Measurements from ENCODE around the gene ATL3.
"Not testable (repeated sequence)": the region's sequence is repeated elsewhere in the genome, so short reads cannot be mapped to it uniquely, and the experiment has no call there.

The ATL3 gene, protein sequence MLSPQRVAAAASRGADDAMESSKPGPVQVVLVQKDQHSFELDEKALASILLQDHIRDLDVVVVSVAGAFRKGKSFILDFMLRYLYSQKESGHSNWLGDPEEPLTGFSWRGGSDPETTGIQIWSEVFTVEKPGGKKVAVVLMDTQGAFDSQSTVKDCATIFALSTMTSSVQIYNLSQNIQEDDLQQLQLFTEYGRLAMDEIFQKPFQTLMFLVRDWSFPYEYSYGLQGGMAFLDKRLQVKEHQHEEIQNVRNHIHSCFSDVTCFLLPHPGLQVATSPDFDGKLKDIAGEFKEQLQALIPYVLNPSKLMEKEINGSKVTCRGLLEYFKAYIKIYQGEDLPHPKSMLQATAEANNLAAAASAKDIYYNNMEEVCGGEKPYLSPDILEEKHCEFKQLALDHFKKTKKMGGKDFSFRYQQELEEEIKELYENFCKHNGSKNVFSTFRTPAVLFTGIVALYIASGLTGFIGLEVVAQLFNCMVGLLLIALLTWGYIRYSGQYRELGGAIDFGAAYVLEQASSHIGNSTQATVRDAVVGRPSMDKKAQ

DNA sequence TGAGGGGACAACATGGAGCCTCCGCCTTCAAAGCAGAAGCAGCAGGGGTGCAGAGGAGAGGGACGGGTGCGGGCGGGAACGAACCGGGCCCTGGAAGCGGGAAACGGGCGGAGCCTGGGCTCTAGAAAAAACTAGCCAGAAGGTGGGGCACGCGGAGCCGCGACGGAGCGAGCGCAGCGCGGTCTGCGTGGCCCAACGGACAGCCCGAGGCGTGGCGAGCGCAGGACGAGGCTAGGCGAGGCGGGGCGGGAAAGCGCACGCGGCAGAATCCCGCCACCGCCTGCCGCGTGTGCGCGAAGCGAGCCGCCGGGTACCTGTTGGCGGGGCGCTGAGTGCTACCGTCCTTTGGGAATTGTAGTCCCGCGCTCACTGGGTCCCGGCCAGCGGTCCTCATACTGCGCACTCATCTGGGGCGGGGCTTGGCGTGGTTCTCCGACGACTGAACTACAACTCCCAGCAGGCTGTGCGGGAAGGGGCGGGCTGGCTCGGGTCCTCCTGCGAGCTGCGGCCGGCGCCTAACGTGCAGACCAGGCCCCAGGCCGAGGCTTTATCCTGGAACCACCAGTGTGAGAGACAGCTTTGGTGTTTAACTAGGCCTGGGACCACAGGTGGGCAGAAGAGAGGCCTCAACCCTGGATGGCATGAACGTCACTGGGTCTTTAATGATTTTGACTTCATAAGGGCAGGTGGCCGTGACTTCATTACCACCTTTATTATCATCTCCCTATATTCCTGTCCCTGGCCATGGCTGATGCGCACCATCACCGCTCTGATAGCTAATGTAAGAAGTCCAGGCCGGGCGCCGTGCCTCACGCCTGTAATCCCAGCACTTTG is at the start of gene ATL3:
TSS of gene ATL3 (minus strand) at position 55 of the 834 bp plus-strand sequence. CDS start at position 14, 41 bp downstream.
- DNase-seq: peak; percentile 36

DNA sequence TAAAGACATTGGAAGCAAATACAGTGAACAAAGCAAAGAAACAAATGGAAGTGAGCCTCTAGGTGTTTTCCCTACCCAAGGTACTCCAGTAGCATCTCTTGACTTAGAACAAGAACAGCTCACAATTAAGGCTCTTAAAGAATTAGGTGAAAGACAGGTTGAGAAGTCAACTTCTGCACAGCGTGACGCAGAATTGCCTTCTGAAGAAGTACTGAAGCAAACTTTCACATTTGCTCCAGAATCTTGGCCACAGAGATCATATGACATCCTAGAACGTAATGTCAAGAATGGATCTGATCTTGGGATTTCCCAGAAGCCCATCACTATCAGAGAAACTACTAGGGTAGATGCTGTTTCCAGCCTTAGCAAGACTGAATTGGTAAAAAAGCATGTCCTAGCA is 49.4 kb upstream of the ATL3 start:
- DNase-seq: no peak

DNA sequence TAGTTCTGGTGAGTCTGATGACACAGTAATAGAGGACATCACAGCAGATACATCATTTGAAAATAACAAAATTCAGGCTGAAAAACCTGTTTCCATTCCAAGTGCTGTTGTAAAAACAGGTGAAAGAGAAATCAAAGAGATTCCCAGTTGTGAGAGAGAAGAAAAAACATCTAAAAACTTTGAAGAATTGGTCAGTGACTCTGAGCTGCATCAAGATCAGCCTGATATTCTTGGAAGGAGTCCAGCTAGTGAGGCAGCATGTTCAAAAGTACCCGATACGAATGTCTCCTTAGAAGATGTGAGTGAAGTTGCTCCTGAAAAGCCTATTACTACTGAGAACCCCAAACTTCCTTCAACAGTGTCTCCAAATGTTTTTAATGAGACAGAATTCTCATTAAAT is 48.8 kb upstream of the ATL3 start:
- DNase-seq: no peak

DNA sequence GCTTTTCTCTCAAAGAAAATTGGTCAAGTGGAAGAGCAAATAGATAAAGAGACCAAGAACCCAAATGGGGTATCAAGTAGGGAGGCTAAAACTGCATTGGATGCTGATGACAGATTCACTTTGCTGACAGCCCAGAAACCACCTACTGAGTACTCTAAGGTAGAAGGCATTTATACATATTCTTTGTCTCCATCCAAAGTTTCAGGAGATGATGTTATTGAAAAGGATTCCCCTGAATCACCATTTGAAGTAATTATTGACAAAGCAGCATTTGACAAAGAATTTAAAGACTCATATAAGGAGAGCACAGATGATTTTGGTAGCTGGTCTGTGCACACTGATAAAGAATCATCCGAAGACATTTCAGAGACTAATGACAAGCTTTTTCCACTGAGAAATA is 47.8 kb upstream of the ATL3 start:
- DNase-seq: no peak

DNA sequence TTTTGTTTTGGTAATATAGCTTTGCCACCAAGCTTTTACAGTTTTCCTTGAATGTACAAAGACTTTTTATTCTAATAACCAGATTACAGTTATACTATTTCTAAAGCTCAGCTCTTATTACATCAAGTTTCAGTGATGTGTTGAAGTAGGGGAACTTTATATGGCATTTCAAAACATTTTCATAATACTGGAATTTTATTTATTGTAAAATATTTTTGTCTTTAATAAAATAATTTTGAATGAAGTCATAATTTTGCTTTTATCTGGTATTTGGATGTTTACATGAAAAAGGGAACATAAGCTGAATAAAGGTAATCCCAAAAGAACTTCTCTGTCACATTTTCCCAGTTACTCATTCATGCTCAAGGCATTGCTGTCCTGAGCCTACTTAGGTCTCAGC is 44.9 kb upstream of the ATL3 start:
- no peak for DNase-seq

DNA sequence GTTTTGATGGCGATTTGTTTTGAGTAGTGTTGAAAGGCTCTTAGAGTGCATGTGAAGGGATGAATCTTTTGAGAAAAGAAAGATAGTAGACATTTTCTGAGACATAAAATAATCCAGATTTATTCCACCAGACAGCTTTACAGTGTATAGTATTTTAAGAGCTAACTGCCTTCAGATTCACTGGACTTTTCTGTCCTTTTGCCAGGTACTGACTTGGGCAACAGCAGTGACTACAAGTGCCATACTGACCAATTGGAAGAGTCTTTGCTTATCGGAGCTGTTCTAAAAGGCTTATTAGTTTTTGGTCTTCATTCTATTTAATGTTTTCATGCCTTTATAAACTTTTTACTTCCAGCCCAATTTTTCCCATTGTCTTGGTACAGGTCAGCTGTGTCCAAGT is 42.6 kb upstream of the ATL3 start:
- no peak for DNase-seq

DNA sequence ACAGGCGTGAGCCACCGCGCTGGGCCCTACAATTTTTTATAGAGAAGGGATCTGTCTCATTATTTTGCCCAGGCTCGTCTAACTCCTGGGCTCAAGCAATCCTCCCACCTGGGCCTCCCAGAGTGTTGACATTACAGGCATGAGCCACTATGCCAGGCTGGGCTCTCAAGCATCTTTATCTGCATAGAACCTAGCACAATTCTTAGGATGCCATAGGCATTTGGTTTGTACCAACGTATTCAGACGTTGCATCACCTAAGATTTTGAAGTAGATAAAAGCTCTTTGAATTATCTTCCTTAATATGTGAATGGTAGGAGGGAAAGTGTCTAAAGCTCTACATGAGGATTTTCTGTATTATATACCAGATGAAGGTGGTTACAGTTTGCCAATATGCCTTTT is 40.7 kb upstream of the ATL3 start:
- no peak for DNase-seq

DNA sequence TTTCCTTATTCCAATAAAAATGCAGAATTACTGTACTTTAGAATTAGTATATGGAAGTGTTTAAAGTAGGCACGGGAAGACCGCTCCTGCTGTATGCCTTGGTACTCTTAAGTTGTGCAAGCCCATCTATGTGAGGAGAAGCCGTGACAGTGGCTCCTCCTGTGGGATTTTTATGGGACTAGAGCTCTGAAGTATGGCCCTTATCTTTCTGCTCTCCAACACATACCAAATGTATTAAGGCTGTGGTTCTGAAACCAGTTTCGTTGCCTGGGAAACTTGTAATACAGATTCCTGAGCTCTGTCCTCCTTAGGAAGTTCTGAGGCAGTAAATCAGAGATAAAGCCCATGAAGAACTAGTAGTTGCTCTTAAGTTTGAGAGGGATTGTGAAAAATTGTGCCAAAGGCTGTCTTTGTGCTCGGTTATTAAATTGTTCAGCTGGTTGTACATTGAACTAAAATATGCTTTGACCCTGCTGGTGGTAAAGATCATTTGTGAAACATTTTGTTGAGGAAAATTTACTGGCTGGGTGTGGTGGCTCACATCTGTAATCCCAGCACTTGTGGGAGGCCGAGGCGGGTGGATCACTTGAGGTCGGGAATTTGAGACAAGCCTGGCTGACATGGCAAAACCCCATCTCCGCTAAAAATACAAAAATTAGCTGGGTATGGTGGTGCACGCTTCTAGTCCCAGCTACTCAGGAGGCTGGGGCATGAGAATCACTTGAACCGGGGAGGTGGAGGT is 39.5 kb upstream of the ATL3 start:
- no peak for DNase-seq

DNA sequence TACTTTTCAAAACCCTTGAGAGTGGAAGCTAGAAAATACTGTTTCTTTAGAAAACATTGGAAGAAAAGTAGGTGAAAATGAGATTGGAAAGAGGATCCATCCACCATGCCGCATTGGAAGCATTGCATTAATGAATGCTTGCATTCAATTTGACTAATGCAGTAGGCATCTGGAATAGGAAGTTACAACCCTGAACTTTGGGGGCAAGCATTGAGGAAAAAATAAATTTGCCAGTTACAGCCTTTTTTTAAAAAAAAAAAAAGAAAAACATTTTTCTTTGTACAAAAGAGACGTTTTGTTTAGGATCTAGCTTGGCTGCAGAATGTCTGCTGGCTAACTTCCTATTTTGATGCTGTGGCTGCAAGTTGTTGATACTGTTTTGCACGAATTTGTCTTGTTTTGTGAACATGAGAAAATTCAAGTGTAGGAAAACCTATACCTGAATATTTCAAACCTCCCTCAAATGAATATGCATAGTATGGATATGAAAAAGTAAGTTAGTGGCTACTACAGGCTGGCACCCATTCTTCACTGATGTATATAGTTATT is 38.2 kb upstream of the ATL3 start:
- no peak for DNase-seq

DNA sequence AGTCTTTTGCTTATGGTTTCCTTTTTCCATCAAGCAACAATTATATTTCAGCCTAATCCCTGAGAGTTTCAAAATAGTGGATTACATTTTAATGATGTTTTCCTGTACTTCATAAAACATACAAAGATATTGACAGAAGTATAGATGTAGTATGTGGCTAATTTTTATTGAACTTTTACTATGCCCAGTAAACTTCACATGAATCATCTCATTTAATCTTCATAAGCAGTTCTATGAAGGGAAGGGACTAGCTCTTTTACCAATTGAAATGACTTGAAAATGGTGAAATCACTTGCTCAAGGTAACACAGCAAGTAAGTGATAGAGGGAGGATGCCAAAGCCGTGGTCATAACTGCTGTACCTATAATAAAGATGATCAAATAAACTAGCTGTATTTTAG is 37.6 kb upstream of the ATL3 start:
- DNase-seq: no peak

DNA sequence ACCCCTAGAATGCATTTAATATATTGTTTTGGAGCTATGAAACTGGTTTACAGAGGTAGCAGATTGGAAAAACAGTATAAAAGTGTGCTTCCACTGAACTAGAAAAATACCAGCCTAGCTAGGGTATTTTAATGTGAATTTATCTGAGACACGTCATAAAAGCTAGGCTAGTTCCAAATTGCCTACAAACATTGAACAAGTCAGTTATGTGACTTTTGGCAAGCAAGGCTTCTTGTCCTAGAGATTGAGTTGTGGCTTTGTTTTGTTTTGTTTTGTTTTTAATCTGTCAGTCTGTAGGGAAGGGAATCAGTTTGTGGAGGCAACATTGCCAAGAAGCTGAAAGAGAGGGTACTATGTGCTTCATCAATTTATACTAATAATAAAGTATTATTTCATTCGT is 34.4 kb upstream of the ATL3 start:
- DNase-seq: no peak

DNA sequence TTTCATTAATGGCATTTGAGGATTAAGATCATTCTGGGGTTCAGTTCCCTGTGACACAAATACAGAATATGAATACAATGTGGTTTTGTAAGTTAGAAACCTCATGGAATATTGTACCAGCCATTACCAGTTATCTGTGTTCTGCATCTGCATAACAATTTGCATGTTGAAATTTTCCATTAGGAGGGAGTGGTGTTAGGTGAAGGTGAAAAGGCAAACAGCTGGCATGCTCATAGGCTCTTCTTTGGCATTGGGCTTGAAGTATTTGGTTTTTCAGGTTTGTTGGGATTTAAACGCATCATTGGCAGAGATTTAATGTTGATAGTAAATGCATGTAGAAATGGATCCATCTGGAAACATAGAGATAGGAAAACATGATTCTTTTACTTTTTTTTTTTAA is 28.7 kb upstream of the ATL3 start:
- no peak for DNase-seq

DNA sequence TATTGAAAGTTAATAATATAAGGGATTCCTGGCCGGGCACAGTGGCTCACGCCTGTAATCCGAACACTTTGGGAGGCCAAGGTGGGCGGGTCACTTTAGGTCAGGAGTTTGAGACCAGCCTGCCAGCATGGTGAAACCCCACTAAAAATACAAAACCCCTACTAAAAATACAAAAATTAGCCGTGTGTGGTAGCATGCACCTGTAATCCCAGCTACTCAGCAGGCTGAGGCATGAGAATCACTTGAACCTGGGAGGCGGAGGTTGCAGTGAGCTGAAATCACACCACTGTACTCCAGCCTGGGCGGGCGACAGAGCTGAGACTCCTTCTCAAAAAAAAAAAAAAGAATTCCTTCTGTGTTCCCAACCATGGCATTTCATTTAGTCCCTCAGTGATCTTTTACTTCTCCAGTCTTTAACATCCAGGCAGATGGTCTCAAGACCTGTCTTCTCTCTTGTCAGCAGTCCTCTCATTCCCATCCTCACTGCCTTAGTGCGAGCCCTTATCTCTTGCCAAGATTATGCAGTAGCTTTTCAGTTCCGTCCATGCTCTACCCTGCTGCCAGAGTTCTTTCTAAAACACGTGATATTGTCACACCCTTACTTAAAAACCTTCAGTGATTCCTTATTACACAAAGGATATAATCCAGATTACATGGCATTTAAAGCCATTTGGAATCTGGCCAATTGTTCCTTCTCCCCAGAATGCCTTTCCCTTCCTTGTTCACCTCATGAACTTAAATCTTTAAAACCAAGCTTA is 28.0 kb upstream of the ATL3 start:
- DNase-seq: no peak

DNA sequence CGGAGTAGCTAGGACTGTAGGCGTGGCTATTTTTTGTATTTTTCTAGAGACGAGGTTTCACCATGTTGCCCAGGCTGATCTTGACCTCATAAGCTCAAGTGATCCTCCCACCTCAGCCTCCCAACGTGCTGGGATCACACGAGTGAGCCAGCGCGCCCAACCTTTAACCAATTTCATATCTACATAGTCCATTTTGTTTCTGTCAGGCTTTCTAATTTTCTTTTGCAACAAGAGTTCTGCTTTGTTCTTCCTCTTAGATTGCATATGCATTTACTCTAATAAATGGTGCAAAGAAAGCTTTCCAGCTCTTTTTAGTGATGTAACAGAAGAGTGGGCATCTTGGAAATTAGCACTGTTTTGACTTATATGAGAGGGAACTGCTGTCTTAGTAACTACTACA is 23.4 kb upstream of the ATL3 start:
- DNase-seq: no peak

DNA sequence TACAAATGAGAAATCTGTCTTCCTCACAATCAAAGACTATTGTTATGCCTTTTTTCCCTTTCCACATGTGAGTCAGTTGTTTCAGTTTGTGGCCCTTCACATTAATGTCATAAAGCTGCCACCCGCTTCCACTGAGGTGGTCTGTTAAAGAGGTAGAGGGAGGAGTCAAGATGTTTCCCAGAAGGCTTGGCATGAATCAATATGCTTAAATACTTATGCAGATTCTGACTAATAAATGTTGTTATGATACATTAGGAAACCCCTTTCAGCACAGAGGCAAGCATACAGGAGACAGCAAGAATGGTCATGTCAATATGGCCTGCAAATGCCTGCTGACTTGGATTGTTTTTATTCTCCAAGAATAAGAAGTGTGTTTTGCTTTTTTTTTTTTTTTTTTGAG is 16.7 kb upstream of the ATL3 start:
- no peak for DNase-seq

DNA sequence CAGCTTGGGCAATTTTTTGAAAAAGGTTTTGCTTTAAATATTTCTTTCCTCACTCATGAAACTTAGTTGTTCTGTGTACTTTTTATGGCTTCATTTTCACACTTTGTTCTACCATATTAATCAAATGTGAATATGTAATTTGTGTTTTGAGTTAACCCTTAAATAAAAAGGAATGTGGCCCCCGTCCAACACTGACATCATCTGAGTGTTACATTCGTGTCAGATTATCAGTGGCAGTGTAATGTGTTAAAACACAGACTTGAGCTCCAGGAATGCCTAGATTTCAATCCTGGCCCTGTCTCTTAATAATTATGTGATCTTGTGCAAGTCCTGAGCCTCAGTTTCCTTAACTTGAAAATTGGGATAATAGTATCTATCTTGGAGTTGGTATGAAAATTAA is 15.8 kb upstream of the ATL3 start:
- DNase-seq: no peak

DNA sequence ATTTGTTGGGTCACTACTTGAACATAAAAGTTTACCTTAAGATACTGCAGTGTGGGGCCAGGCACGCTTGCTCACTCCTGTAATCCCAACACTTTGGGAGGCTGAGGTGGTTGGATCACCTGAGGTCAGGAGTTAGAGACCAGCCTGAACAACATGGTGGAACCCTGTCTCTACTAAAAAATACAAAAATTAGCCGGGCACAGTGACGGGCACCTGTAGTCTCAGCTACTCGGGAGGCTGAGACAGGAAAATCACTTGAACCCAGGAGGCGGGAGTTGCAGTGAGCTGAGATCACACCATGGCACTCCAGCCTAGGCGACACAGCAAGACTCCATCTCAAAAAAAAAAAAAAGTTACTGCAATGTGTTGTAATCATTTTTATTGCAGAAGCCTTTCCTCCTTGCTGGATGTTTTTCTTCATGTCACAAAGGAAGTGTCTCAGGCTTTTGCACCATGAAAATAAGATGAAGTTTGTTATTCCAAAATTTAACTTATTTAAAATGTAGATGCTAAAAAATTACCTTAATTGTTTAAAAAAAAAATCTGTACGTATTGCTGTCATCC is 14.1 kb upstream of the ATL3 start:
- not testable (repeated sequence) for DNase-seq

DNA sequence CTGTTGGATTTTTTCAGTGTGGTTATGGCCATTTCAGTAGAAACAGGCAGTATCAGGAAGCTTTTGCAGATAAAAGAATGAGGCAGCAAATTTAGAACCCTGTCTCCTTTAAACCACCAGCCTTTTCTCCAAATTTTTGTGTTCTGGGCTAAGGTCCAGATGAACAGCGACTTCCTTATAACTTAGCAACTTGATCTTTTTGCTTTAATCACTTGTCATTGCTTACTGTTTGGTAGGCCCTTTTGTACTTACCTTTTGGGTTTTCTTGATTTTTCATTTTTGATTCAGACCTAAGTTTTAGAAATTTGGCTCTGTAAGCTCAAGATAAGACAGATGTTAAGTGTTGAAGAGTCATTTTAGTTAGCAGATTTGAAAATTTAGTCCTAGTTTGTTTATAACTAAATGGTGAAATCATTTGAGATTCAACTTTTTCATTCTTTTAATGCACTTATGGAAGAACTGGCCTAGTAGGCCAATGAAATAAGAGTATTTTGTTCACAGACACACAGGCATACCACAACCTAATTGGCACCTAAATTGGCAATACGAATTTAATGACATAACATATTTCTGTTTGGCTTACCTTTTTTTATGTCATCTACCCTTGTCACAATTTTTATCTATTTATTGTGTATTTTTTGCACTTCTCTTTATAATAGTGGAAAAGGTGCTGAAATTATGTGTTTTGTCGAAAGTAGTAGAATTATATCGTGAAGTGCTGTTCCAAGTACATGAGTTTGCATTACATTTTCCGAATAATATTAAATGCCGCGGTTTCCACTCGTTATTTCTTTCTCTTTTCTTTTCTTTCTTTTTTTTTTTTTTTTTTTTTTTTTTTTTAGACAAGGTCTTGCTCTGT is 12.2 kb upstream of the ATL3 start:
- DNase-seq: no peak

DNA sequence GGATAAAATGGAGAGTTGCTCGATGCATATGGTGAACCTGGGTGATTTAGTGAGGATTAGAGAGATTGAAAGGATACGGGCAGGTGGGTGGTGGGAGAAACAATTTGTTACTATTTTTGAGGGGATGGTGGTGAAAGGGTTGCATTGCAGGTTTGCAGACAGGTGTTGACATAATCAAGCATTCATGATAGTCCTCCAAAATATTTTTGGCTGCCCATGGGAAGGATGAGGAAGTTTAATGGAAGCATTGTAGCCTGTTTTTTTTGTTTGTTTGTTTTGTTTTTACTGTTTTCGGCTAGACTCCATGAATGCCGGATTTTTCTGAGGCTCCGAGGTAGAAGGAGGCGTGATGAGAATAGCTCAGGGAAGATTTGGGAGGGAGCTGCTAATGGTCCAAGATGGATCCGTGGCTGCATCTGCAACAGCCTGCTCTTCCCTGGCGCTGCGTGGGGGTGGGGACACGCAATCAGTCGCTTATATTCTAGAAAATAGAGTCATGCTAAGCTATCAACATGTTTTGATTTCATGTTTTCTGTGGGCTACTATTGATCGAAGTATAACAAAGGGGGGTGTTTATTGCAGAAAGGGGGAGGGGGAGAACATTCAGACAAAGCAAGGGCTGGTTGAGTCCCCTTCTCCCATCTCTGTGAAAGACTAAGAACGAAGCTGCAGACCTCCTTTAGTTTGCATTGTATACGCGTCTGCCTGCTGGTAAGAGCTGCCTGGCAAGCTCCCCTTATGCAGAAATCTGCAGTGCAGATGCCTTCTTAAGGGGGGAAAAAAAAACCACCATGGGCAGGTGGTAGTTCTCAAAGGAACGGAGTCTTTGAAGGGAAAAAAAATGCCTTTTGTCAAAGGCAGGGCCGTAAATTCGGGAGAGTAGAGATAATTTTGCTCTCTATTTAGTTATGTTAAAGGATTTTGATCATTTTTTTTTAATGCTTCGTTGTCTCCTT is 11.2 kb upstream of the ATL3 start:
- DNase-seq: peak; percentile 6
